Mesothelial cell of epicardium (in vitro differentiated cells): ENCODE data around the gene CCDC40. TPM values are rescaled to one million over a fixed set of nuclear protein-coding genes. Genes with fewer than 3 reads are reported as not detected.

Source experiments
- DNase-seq, 2 experiments: peaks; one replicate each; pipeline ENCODE4 v3.0.0; 2021; ENCODE audit warnings: low spot score in 2 of 2; ENCODE audit not compliant: unreplicated experiment in 2 of 2
- H3K27ac Mint-ChIP-seq: 2 replicates; pipeline ENCODE4 v1.8.0; 2021; ENCODE audit warnings: mixed read lengths
- H3K27me3 Mint-ChIP-seq: 2 replicates; pipeline ENCODE4 v1.8.0; 2021; ENCODE audit warnings: low read depth, mixed read lengths
- H3K36me3 Mint-ChIP-seq: 2 replicates; pipeline ENCODE4 v1.8.0; 2021; ENCODE audit warnings: mixed read lengths
- H3K4me1 Mint-ChIP-seq: 2 replicates; pipeline ENCODE4 v1.8.0; 2021; ENCODE audit warnings: mixed read lengths
- H3K4me3 Mint-ChIP-seq: 2 replicates; pipeline ENCODE4 v1.8.0; 2021; ENCODE audit warnings: mild to moderate bottlenecking, moderate library complexity, mixed read lengths
- H3K9me3 Mint-ChIP-seq: 2 replicates; pipeline ENCODE4 v1.8.0; 2021; ENCODE audit warnings: mixed read lengths
- CTCF ChIP-seq: fragments of 200-600 bp; sonication (generic); IDR thresholded peaks from one replicate; pipeline ENCODE4 v1.5.0; 2021; ENCODE audit warnings: antibody characterized with exemption; ENCODE audit not compliant: unreplicated experiment
- total RNA-seq: library from RNA; stranded (reverse); gene quantifications from 3 replicates; pipeline ENCODE4 v1.2.1, GENCODE V29; 2021

Gene CCDC40
- total RNA-seq, 1 donor from 2014 or later = 23.5 TPM

GRCh38 chr17:80005360-80006338 lies 30.8 kb upstream of the CCDC40 start:
- H3K9me3 Mint-ChIP-seq = no peaks in the 10 kb centered on the region
- H3K27me3 Mint-ChIP-seq = no peaks in the 10 kb centered on the region
- peak overlapping the region; percentile 36 for H3K4me3 Mint-ChIP-seq
- no peak overlapping the region for H3K27ac Mint-ChIP-seq
- H3K36me3 Mint-ChIP-seq = peaks cover 7% of the 10 kb centered on the region
- peaks cover 2% of the 10 kb centered on the region for H3K4me1 Mint-ChIP-seq
- DNase-seq = peak in 1 of 2 experiments; percentile 72
- peak; percentile 97 for TF ChIP-seq CTCF

GRCh38 chr17:80006339-80006720 lies 30.1 kb upstream of the CCDC40 start:
- H3K36me3 Mint-ChIP-seq = peaks cover 7% of the 10 kb centered on the region
- H3K4me1 Mint-ChIP-seq = peaks cover 2% of the 10 kb centered on the region
- H3K27ac Mint-ChIP-seq = no peak overlapping the region
- H3K9me3 Mint-ChIP-seq = no peaks in the 10 kb centered on the region
- no peak for TF ChIP-seq CTCF
- no peak for DNase-seq
- peak overlapping the region; percentile 36 for H3K4me3 Mint-ChIP-seq
- no peaks in the 10 kb centered on the region for H3K27me3 Mint-ChIP-seq

- no peak overlapping the region for H3K4me3 Mint-ChIP-seq
- no peak for TF ChIP-seq CTCF
- H3K9me3 Mint-ChIP-seq = no peaks in the 10 kb centered on the region
- H3K36me3 Mint-ChIP-seq = peaks cover 6% of the 10 kb centered on the region
- no peaks in the 10 kb centered on the region for H3K27me3 Mint-ChIP-seq
- H3K4me1 Mint-ChIP-seq = peaks cover 2% of the 10 kb centered on the region
- DNase-seq = no peak
- H3K27ac Mint-ChIP-seq = no peak overlapping the region
Measured at GRCh38 chr17:80006811-80007752, 29.4 kb upstream of the CCDC40 start.

DNA sequence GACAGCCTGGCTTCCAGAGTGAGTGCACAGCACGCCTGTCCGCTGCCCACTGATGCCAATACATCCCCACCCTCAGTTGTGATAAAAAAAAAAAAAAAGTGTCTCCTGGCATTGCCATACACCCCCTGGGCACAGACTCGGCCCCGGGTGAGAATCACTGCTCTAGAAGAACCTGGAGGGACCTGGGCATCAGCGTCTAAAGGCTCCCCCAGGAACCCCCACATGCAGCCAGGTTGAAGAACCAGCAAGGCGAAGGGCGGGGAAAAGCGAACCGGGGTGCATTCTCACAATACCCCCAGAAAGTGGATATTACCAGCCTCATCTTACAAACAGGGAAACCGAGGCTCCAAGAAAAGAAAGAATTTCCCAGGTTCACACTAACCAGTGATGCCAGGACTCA lies 28.5 kb upstream of the CCDC40 start:
- peaks cover 2% of the 10 kb centered on the region for H3K4me1 Mint-ChIP-seq
- H3K4me3 Mint-ChIP-seq = no peak overlapping the region
- no peak overlapping the region for H3K27ac Mint-ChIP-seq
- no peaks in the 10 kb centered on the region for H3K9me3 Mint-ChIP-seq
- no peak for TF ChIP-seq CTCF
- DNase-seq = no peak
- no peaks in the 10 kb centered on the region for H3K27me3 Mint-ChIP-seq
- H3K36me3 Mint-ChIP-seq = peaks cover 2% of the 10 kb centered on the region

- Mint-ChIP-seq H3K4me1 (peaks cover 2% of the 10 kb centered on the region), H3K27me3 (no peaks in the 10 kb centered on the region), H3K4me3 (no peak overlapping the region), H3K36me3 (peaks cover 2% of the 10 kb centered on the region), H3K27ac (no peak overlapping the region), H3K9me3 (no peaks in the 10 kb centered on the region)
- peak; percentile 60 to 83 for DNase-seq
- peak; percentile 92 for TF ChIP-seq CTCF
Measured at GRCh38 chr17:80008383-80008840, 28.0 kb upstream of the CCDC40 start.
